GM21576 (cell line): ENCODE measurements around the gene JAZF1.

Experiments
- ATAC-seq: cut with Tn5 transposase; IDR thresholded peaks from one replicate; pipeline ENCODE4 v1.9.1; 2021; ENCODE audit warnings: mild to moderate bottlenecking, moderate library complexity; ENCODE audit not compliant: unreplicated experiment

Gene JAZF1

GRCh38 chr7:28140979-28141378 lies 39.6 kb downstream of the JAZF1 start:
- ATAC-seq, result no peak

- ATAC-seq, result no peak
These were observed 41.8 kb downstream of the JAZF1 start for GRCh38 chr7:28138837-28139236.

GRCh38 chr7:28137463-28137862 lies 43.1 kb downstream of the JAZF1 start:
- no peak for ATAC-seq

- no peak for ATAC-seq
These were observed 43.7 kb downstream of the JAZF1 start for GRCh38 chr7:28136885-28137284.

- no peak for ATAC-seq
These were observed 44.2 kb downstream of the JAZF1 start for GRCh38 chr7:28136420-28136819.

GRCh38 chr7:28135760-28136159 lies 44.8 kb downstream of the JAZF1 start:
- no peak for ATAC-seq

- ATAC-seq, result no peak
These were observed 45.3 kb downstream of the JAZF1 start for GRCh38 chr7:28135315-28135714.

GRCh38 chr7:28133872-28134271 lies 46.7 kb downstream of the JAZF1 start:
- ATAC-seq, result no peak

GRCh38 chr7:28132959-28133870 lies 47.4 kb downstream of the JAZF1 start:
- ATAC-seq, result no peak

- ATAC-seq, result no peak
These were observed 50.3 kb downstream of the JAZF1 start for GRCh38 chr7:28130277-28130676.

- ATAC-seq, result no peak
These were observed 52.0 kb downstream of the JAZF1 start for GRCh38 chr7:28128608-28129007.

GRCh38 chr7:28126410-28127041 lies 54.1 kb downstream of the JAZF1 start:
- no peak for ATAC-seq

GRCh38 chr7:28125431-28126409 lies 54.9 kb downstream of the JAZF1 start:
- no peak for ATAC-seq

- ATAC-seq, result no peak
These were observed 56.2 kb downstream of the JAZF1 start for GRCh38 chr7:28124413-28124812.

GRCh38 chr7:28123752-28124151 lies 56.8 kb downstream of the JAZF1 start:
- ATAC-seq, result no peak

GRCh38 chr7:28121496-28121895 lies 59.1 kb downstream of the JAZF1 start:
- ATAC-seq, result no peak

GRCh38 chr7:28116041-28116440 lies 64.6 kb downstream of the JAZF1 start:
- ATAC-seq, result no peak

GRCh38 chr7:28115261-28115660 lies 65.3 kb downstream of the JAZF1 start:
- ATAC-seq, result no peak

- no peak for ATAC-seq
These were observed 66.5 kb downstream of the JAZF1 start for GRCh38 chr7:28114056-28114455.

GRCh38 chr7:28112883-28113540 lies 67.6 kb downstream of the JAZF1 start:
- ATAC-seq, result no peak

GRCh38 chr7:28112467-28112866 lies 68.1 kb downstream of the JAZF1 start:
- no peak for ATAC-seq
